Thyroid gland (tissue), 4 donors: ENCODE data around the gene CCDC196.

ENCODE experiments used
- CTCF ChIP-seq, 6 experiments: fragments of 200-600 bp in 3 of 6; fragments of 450-650 bp in 3 of 6; sonication (generic) in 3 of 6; IDR thresholded peaks; one replicate each; pipeline ENCODE4 v1.5.1; 2016 to 2019; ENCODE audit warnings: antibody characterized with exemption in 6 of 6, mild to moderate bottlenecking in 2 of 6, inconsistent platforms in 1 of 6, moderate library complexity in 1 of 6
- POLR2A ChIP-seq, 2 donors: fragments of 450-650 bp; IDR thresholded peaks; one replicate each; pipeline ENCODE4 v1.6.1; 2017; ENCODE audit warnings: antibody characterized with exemption in 2 of 2, mild to moderate bottlenecking in 2 of 2, moderate library complexity in 1 of 2

- TF ChIP-seq CTCF (IDR thresholded peaks at IDR 0.05) (no peak), POLR2A (IDR thresholded peaks at IDR 0.05) (no peak)
Observed at GRCh38 chr14:66539034-66539433, 52.9 kb downstream of the CCDC196 start.
